Measurements from ENCODE around the gene FEZF1. TPM values are rescaled to one million over a fixed set of nuclear protein-coding genes. Genes with fewer than 3 reads are reported as not detected.

Gene FEZF1
- polyA plus RNA-seq, 1 donor from 2014 or later, result 1.1 TPM

DNA sequence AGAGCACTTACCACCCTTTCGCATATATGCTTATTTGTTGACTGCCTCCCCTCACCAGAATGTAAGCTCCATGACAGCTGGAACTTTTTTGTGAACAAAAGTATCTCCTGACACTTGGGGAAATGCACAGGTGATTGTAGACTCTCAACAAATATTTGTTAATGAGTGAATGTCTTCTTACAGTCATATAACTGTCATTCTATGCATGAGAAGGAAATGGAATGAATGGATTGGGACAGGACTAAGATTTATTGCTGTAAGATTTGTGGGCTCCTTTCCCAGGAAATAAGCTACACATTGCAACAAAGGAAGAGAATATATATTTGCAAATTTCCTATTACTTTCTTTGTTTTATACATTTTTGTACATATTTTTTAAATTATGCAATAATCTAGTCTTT is 48.5 kb downstream of the FEZF1 start:
- no peak overlapping the region for H3K4me2 ChIP-seq (ENCODE audit: low read length)
- no peaks in the 10 kb centered on the region for H3K27me3 ChIP-seq (ENCODE audit: insufficient read depth, low read depth, low read length)
- no peaks in the 10 kb centered on the region for H4K20me1 ChIP-seq (ENCODE audit: insufficient read depth)
- H2AFZ ChIP-seq (ENCODE audit: low read depth, low read length), result no peak overlapping the region
- no peak overlapping the region for H3K4me3 ChIP-seq (ENCODE audit: low read length)
- H3K27ac ChIP-seq (ENCODE audit: low read length), result no peak overlapping the region
- H3F3A ChIP-seq (ENCODE audit: insufficient read depth, low read length, poor library complexity, severe bottlenecking), result no peaks in the 10 kb centered on the region
- H3K9ac ChIP-seq (ENCODE audit: low read length), result no peak overlapping the region
- no peaks in the 10 kb centered on the region for H3K9me3 ChIP-seq (ENCODE audit: low read length)
- TF ChIP-seq EP300 (conservative IDR thresholded peaks at IDR 0.05; ENCODE audit: poor library complexity, severe bottlenecking), result no peak
- no peak for TF ChIP-seq EZH2 (IDR thresholded peaks at IDR 0.05; ENCODE audit: borderline replicate concordance, insufficient read depth, low read length, poor library complexity, severe bottlenecking)
- no peak for TF ChIP-seq SMC3 (conservative IDR thresholded peaks at IDR 0.05; ENCODE audit: poor library complexity)
- no peak for TF ChIP-seq POLR2AphosphoS5 (IDR thresholded peaks at IDR 0.05)
- TF ChIP-seq, protein P1, sequence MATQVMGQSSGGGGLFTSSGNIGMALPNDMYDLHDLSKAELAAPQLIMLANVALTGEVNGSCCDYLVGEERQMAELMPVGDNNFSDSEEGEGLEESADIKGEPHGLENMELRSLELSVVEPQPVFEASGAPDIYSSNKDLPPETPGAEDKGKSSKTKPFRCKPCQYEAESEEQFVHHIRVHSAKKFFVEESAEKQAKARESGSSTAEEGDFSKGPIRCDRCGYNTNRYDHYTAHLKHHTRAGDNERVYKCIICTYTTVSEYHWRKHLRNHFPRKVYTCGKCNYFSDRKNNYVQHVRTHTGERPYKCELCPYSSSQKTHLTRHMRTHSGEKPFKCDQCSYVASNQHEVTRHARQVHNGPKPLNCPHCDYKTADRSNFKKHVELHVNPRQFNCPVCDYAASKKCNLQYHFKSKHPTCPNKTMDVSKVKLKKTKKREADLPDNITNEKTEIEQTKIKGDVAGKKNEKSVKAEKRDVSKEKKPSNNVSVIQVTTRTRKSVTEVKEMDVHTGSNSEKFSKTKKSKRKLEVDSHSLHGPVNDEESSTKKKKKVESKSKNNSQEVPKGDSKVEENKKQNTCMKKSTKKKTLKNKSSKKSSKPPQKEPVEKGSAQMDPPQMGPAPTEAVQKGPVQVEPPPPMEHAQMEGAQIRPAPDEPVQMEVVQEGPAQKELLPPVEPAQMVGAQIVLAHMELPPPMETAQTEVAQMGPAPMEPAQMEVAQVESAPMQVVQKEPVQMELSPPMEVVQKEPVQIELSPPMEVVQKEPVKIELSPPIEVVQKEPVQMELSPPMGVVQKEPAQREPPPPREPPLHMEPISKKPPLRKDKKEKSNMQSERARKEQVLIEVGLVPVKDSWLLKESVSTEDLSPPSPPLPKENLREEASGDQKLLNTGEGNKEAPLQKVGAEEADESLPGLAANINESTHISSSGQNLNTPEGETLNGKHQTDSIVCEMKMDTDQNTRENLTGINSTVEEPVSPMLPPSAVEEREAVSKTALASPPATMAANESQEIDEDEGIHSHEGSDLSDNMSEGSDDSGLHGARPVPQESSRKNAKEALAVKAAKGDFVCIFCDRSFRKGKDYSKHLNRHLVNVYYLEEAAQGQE (IDR thresholded peaks at IDR 0.05; ENCODE audit: borderline replicate concordance), result no peak
- TF ChIP-seq, protein P2, sequence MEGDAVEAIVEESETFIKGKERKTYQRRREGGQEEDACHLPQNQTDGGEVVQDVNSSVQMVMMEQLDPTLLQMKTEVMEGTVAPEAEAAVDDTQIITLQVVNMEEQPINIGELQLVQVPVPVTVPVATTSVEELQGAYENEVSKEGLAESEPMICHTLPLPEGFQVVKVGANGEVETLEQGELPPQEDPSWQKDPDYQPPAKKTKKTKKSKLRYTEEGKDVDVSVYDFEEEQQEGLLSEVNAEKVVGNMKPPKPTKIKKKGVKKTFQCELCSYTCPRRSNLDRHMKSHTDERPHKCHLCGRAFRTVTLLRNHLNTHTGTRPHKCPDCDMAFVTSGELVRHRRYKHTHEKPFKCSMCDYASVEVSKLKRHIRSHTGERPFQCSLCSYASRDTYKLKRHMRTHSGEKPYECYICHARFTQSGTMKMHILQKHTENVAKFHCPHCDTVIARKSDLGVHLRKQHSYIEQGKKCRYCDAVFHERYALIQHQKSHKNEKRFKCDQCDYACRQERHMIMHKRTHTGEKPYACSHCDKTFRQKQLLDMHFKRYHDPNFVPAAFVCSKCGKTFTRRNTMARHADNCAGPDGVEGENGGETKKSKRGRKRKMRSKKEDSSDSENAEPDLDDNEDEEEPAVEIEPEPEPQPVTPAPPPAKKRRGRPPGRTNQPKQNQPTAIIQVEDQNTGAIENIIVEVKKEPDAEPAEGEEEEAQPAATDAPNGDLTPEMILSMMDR (IDR thresholded peaks at IDR 0.05; ENCODE audit: poor library complexity, severe bottlenecking), result no peak
- no peak for TF ChIP-seq MXI1 (conservative IDR thresholded peaks at IDR 0.05; ENCODE audit: poor library complexity, severe bottlenecking)
- TF ChIP-seq RAD21 (conservative IDR thresholded peaks at IDR 0.05), result no peak
- no peak for TF ChIP-seq TAF1 (IDR thresholded peaks at IDR 0.05; ENCODE audit: low read depth)
- no peaks in the 10 kb centered on the region for H3K36me3 ChIP-seq (ENCODE audit: insufficient read depth, low read length)
- no peaks in the 10 kb centered on the region for H3K79me2 ChIP-seq (replicated peaks; ENCODE audit: insufficient read depth, low read length)
- no peaks in the 10 kb centered on the region for H3K9me2 ChIP-seq (ENCODE audit: insufficient read depth, low read length)

DNA sequence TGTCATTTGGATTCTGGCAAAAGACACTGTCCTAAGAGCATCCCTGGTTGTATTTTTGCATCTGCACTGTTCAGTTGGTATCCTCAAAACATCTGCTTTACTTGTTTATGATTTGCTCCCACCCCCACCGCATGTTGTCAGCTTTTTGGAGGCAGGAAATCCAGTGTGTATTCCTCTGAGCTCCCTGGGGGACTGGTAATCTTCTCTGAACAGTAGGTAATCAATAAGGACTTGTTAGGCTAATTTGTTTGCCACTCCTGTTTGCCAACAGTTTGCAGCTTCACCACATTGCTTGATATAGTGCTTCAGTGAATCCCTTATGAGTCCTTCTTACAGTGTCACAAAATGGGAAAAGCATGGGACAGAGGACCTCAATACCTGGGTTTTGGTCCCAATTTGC is 49.1 kb downstream of the FEZF1 start:
- TF ChIP-seq, protein P1 (IDR thresholded peaks at IDR 0.05; ENCODE audit: borderline replicate concordance), result no peak
- TF ChIP-seq EZH2 (IDR thresholded peaks at IDR 0.05; ENCODE audit: borderline replicate concordance, insufficient read depth, low read length, poor library complexity, severe bottlenecking) (no peak), SMC3 (conservative IDR thresholded peaks at IDR 0.05; ENCODE audit: poor library complexity) (no peak), TAF1 (IDR thresholded peaks at IDR 0.05; ENCODE audit: low read depth) (no peak), EP300 (conservative IDR thresholded peaks at IDR 0.05; ENCODE audit: poor library complexity, severe bottlenecking) (no peak), MXI1 (conservative IDR thresholded peaks at IDR 0.05; ENCODE audit: poor library complexity, severe bottlenecking) (no peak), POLR2AphosphoS5 (IDR thresholded peaks at IDR 0.05) (no peak), RAD21 (conservative IDR thresholded peaks at IDR 0.05) (no peak)
- TF ChIP-seq, protein P2 (IDR thresholded peaks at IDR 0.05; ENCODE audit: poor library complexity, severe bottlenecking), result no peak
- H3K4me2 ChIP-seq (ENCODE audit: low read length), result no peak overlapping the region

More for the DNA sequence above, 49.1 kb downstream of the FEZF1 start:
- H4K20me1 ChIP-seq (ENCODE audit: insufficient read depth), result no peaks in the 10 kb centered on the region
- no peaks in the 10 kb centered on the region for H3F3A ChIP-seq (ENCODE audit: insufficient read depth, low read length, poor library complexity, severe bottlenecking)
- H3K36me3 ChIP-seq (ENCODE audit: insufficient read depth, low read length), result no peaks in the 10 kb centered on the region
- no peak overlapping the region for H3K27ac ChIP-seq (ENCODE audit: low read length)
- no peaks in the 10 kb centered on the region for H3K9me2 ChIP-seq (ENCODE audit: insufficient read depth, low read length)
- no peaks in the 10 kb centered on the region for H3K27me3 ChIP-seq (ENCODE audit: insufficient read depth, low read depth, low read length)
- H3K79me2 ChIP-seq (replicated peaks; ENCODE audit: insufficient read depth, low read length), result no peaks in the 10 kb centered on the region
- H3K9me3 ChIP-seq (ENCODE audit: low read length), result no peaks in the 10 kb centered on the region
- H3K9ac ChIP-seq (ENCODE audit: low read length), result no peak overlapping the region
- H2AFZ ChIP-seq (ENCODE audit: low read depth, low read length), result no peak overlapping the region
- H3K4me3 ChIP-seq (ENCODE audit: low read length), result no peak overlapping the region
